ENCODE measurements around the gene LRRC56.

LRRC56 gene

GRCh38 chr11:550746-551085, 13.4 kb downstream of the LRRC56 start:
- no peaks in the 10 kb centered on the region for H3K4me1 Mint-ChIP-seq (ENCODE audit: low read depth in 2 of 2)

GRCh38 chr11:551131-551530, 13.8 kb downstream of the LRRC56 start:
- no peak overlapping the region for H3K27ac Mint-ChIP-seq
- ATAC-seq (replicated peaks), result no peak
- no peak overlapping the region for H3K4me3 Mint-ChIP-seq

More at GRCh38 chr11:550746-551085, 13.4 kb downstream of the LRRC56 start:
- Mint-ChIP-seq H3K4me3 (no peak overlapping the region), H3K9me3 (no peaks in the 10 kb centered on the region), H3K27me3 (no peaks in the 10 kb centered on the region), H3K27ac (no peak overlapping the region), H3K36me3 (ENCODE audit: insufficient read depth) (no peaks in the 10 kb centered on the region)
- DNase-seq, result no peak
- ATAC-seq (replicated peaks), result no peak

GRCh38 chr11:551596-551995, 14.3 kb downstream of the LRRC56 start:
- no peaks in the 10 kb centered on the region for H3K4me1 Mint-ChIP-seq (ENCODE audit: low read depth in 2 of 2)

More at GRCh38 chr11:551131-551530, 13.8 kb downstream of the LRRC56 start:
- Mint-ChIP-seq H3K4me1 (ENCODE audit: low read depth in 2 of 2) (no peaks in the 10 kb centered on the region), H3K27me3 (no peaks in the 10 kb centered on the region), H3K36me3 (ENCODE audit: insufficient read depth) (peaks cover 1% of the 10 kb centered on the region), H3K9me3 (no peaks in the 10 kb centered on the region)
- no peak for DNase-seq

GRCh38 chr11:553083-553987, 16.0 kb downstream of the LRRC56 start:
- DNase-seq, result no peak
- peaks cover 6% of the 10 kb centered on the region for H3K36me3 Mint-ChIP-seq (ENCODE audit: insufficient read depth)
- no peaks in the 10 kb centered on the region for H3K9me3 Mint-ChIP-seq
- peak overlapping the region; percentile 21 to 45 for H3K4me3 Mint-ChIP-seq
- no peak for ATAC-seq (replicated peaks)
- H3K27ac Mint-ChIP-seq, result no peak overlapping the region
- peaks cover 0 to 5% of the 10 kb centered on the region in 2 donors for H3K4me1 Mint-ChIP-seq (ENCODE audit: low read depth in 2 of 2)
- H3K27me3 Mint-ChIP-seq, result no peaks in the 10 kb centered on the region

More at GRCh38 chr11:551596-551995, 14.3 kb downstream of the LRRC56 start:
- Mint-ChIP-seq H3K9me3 (no peaks in the 10 kb centered on the region), H3K27me3 (no peaks in the 10 kb centered on the region), H3K27ac (no peak overlapping the region), H3K36me3 (ENCODE audit: insufficient read depth) (peaks cover 6% of the 10 kb centered on the region), H3K4me3 (no peak overlapping the region)
- ATAC-seq (replicated peaks), result no peak
- DNase-seq, result no peak

GRCh38 chr11:553988-554340, 16.6 kb downstream of the LRRC56 start:
- no peak overlapping the region for H3K27ac Mint-ChIP-seq
- no peak for ATAC-seq (replicated peaks)
- peaks cover 0 to 5% of the 10 kb centered on the region in 2 donors for H3K4me1 Mint-ChIP-seq (ENCODE audit: low read depth in 2 of 2)
- no peak overlapping the region for H3K4me3 Mint-ChIP-seq
- DNase-seq, result no peak
- H3K36me3 Mint-ChIP-seq (ENCODE audit: insufficient read depth), result peaks cover 6% of the 10 kb centered on the region
- H3K9me3 Mint-ChIP-seq, result no peaks in the 10 kb centered on the region
- no peaks in the 10 kb centered on the region for H3K27me3 Mint-ChIP-seq

- Mint-ChIP-seq H3K9me3 (no peaks in the 10 kb centered on the region), H3K27me3 (no peaks in the 10 kb centered on the region), H3K27ac (no peak overlapping the region), H3K36me3 (ENCODE audit: insufficient read depth) (peaks cover 9% of the 10 kb centered on the region), H3K4me1 (ENCODE audit: low read depth in 2 of 2) (peaks cover 0 to 5% of the 10 kb centered on the region in 2 donors), H3K4me3 (peak overlapping the region; percentile 50)
- peak; percentile 86 for ATAC-seq (replicated peaks)
- peak; percentile 62 to 74 (median 67) for DNase-seq
These were observed 17.3 kb downstream of the LRRC56 start for GRCh38 chr11:554428-555226.

GRCh38 chr11:555227-555779, 18.0 kb downstream of the LRRC56 start:
- H3K36me3 Mint-ChIP-seq (ENCODE audit: insufficient read depth), result peaks cover 15% of the 10 kb centered on the region
- peak; percentile 22 for ATAC-seq (replicated peaks)
- H3K4me3 Mint-ChIP-seq, result peak overlapping the region; percentile 50
- peaks cover 5 to 9% of the 10 kb centered on the region in 2 donors for H3K4me1 Mint-ChIP-seq (ENCODE audit: low read depth in 2 of 2)
- H3K9me3 Mint-ChIP-seq, result no peaks in the 10 kb centered on the region
- H3K27me3 Mint-ChIP-seq, result no peaks in the 10 kb centered on the region
- no peak overlapping the region for H3K27ac Mint-ChIP-seq
- DNase-seq, result no peak

GRCh38 chr11:555780-556661, 18.7 kb downstream of the LRRC56 start:
- H3K4me3 Mint-ChIP-seq, result peak overlapping the region; percentile 37 to 50
- H3K36me3 Mint-ChIP-seq (ENCODE audit: insufficient read depth), result peaks cover 20% of the 10 kb centered on the region
- no peaks in the 10 kb centered on the region for H3K9me3 Mint-ChIP-seq
- DNase-seq (no peak), ATAC-seq (replicated peaks) (no peak)
- peaks cover 5 to 9% of the 10 kb centered on the region in 2 donors for H3K4me1 Mint-ChIP-seq (ENCODE audit: low read depth in 2 of 2)
- H3K27ac Mint-ChIP-seq, result peak overlapping the region in 1 of 2 donors; percentile 29
- H3K27me3 Mint-ChIP-seq, result no peaks in the 10 kb centered on the region

GRCh38 chr11:556662-557256, 19.4 kb downstream of the LRRC56 start:
- H3K27me3 Mint-ChIP-seq, result no peaks in the 10 kb centered on the region
- ATAC-seq (replicated peaks), result no peak
- H3K4me1 Mint-ChIP-seq (ENCODE audit: low read depth in 2 of 2), result peaks cover 5 to 14% of the 10 kb centered on the region in 2 donors
- H3K4me3 Mint-ChIP-seq, result peak overlapping the region; percentile 37 to 43
- peaks cover 24% of the 10 kb centered on the region for H3K36me3 Mint-ChIP-seq (ENCODE audit: insufficient read depth)
- peak overlapping the region in 1 of 2 donors; percentile 29 for H3K27ac Mint-ChIP-seq
- no peaks in the 10 kb centered on the region for H3K9me3 Mint-ChIP-seq
- DNase-seq, result no peak

- Mint-ChIP-seq H3K4me3 (no peak overlapping the region), H3K27ac (no peak overlapping the region), H3K9me3 (no peaks in the 10 kb centered on the region), H3K27me3 (no peaks in the 10 kb centered on the region), H3K4me1 (ENCODE audit: low read depth in 2 of 2) (peaks cover 5 to 14% of the 10 kb centered on the region in 2 donors), H3K36me3 (ENCODE audit: insufficient read depth) (peaks cover 25% of the 10 kb centered on the region)
- ATAC-seq (replicated peaks) (no peak), DNase-seq (no peak)
These were observed 20.2 kb downstream of the LRRC56 start for GRCh38 chr11:557328-558132.

GRCh38 chr11:558503-558902, 21.2 kb downstream of the LRRC56 start:
- Mint-ChIP-seq H3K27me3 (no peaks in the 10 kb centered on the region), H3K9me3 (no peaks in the 10 kb centered on the region), H3K4me3 (no peak overlapping the region), H3K4me1 (ENCODE audit: low read depth in 2 of 2) (peaks cover 5 to 14% of the 10 kb centered on the region in 2 donors), H3K27ac (no peak overlapping the region), H3K36me3 (ENCODE audit: insufficient read depth) (peaks cover 25% of the 10 kb centered on the region)
- DNase-seq, result no peak
- no peak for ATAC-seq (replicated peaks)

All from effector memory CD8-positive, alpha-beta T cell (primary cell).